GM21515 (cell line): ENCODE measurements around the gene CUBN.

Experiments
- ATAC-seq: cut with Tn5 transposase; IDR thresholded peaks from one replicate; pipeline ENCODE4 v1.9.1; 2021; ENCODE audit not compliant: unreplicated experiment

The CUBN gene

GRCh38 chr10:16798571-16798970, 331.0 kb downstream of the CUBN start:
- ATAC-seq = no peak

DNA sequence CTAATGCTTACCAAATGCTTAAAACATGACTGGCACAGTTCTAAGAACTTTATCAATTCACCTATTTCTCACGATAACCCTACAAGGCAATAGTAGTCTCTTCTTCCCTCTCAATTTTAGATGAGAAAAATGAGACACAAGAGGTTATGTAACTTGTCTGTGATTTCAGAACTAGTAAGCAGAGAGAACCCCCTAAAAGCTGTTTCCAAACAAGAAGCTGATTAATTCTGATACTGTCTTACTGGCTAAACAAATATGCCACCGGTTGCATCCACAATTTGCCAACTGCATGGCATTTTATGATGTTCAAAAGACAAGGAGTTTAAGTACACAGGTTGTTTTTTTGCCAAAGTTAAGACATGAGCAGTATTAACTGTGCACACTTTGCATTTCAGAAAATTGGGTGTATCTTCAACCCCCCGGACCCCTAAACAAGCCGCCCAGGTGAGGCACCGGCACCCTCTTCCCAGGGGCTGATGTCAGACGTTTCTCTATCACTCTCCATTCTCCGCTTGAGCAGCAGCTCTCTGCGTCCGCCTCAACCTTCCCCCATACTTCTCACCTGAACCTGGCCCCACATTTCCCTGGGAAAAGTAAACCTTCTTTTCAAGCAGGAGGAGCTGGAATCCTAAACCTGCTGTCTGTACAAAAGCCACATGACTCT, 334.1 kb downstream of the CUBN start:
- no peak for ATAC-seq

GRCh38 chr10:16794005-16794404, 335.6 kb downstream of the CUBN start:
- ATAC-seq = no peak

DNA sequence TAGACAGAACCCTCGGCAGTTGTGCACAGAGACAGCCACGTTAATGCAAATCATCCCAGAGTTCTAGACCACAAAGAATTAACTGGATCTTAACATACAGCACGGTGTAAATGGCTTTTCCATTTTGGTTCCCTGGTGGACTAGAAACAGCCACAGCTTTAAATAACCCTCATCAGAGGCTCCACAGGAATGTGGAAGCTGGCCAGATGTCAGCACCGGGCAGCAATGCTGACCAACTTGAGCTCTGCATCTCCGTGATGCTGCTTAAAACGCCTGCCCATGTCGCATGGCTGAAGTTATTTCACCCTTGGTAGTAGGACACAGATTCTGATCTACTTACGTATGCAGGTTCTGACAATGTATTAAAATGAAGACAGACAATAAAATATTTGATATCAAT, 336.9 kb downstream of the CUBN start:
- no peak for ATAC-seq

- no peak for ATAC-seq
These were observed 339.8 kb downstream of the CUBN start for GRCh38 chr10:16789765-16790164.

- ATAC-seq = no peak
These were observed 340.4 kb downstream of the CUBN start for GRCh38 chr10:16789261-16789660.

DNA sequence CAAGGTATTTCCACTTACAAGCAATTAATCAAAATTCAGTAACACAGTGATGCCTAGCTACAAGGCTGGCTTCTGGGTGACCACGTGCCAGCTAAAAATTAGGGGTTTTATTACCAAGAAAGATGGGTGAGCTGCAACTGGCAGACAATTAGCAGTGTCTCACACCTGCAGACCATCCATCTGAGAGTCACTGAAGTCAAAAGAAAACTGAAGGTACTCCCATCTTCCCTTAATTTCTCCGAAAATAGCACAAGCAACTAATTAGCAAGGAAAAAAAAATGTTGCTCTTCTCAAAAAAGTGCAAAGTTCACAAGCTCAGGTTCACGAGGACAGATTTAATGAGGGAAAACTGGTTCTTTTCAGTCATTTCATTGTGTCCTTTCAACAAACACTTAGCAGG, 340.8 kb downstream of the CUBN start:
- no peak for ATAC-seq

GRCh38 chr10:16788125-16788524, 341.5 kb downstream of the CUBN start:
- no peak for ATAC-seq

DNA sequence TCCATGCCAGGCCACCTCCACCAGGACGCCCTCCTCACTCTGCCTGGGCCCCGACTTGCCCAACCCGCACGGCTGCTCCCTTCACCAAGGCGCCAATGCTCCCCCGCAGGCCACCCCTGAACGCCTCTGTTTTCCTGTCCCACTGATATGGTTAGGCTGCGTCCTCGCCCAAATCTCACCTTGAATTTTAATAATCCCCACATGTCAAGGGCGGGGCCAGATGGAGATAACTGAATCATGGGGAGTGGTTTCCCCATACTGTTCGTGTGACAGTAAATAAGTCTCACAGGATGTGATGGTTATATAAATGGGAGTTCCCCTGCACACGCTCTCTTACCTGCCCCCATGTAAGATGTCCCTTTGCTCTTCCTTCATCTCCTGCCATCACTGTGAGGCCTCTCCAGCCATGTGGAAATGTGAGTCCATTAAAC, 342.2 kb downstream of the CUBN start:
- no peak for ATAC-seq

DNA sequence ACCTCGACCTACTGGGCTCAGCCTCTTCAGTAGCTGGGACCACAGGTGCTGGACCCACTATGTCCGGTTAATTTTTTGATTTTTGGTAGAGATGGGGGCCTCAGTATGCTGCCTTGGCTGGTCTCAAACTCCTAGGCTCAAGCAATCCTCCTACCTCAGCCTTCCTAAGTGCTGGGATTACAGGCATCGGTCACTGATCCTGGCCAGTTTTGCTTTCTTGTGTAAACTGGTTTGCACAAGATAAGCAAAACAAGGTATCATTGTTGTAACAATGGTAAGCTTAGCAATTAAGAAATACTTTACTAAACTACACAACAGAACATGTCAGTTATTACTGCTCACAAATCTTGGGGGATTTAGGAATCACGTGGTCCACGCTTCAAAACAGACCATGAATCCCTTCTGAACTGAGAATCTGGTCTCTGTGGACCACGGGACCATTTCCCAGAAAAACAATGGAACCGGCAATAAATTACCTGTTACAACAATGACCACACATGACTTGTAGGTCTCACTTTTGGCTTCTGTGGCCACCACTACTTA, 349.2 kb downstream of the CUBN start:
- ATAC-seq = no peak

DNA sequence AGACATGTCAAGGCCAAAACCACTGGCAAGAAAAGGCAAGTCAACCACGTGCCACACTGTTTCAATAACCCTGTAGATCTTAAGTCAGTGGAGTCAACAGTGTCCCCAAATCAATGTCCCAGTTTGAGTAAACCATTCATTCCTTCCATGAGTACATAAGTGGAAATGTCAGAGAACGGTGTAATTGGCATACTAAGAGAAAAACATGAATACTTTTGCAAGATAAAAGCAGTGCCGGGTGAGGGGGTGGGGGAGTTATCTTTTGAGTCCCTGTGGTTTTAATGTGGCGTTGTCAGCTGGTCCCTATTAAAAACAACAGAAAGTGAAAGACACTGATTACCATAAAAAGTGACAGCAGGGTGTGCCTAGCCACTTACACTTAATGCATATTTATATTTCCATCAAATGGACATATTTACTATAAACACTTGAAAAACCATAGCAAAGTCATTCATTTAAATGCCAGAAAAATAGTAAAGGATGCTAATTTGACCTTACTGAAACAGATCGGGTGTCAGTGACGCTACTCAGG, 350.2 kb downstream of the CUBN start:
- peak; percentile 68 for ATAC-seq

- no peak for ATAC-seq
These were observed 351.9 kb downstream of the CUBN start for GRCh38 chr10:16777473-16778370.

DNA sequence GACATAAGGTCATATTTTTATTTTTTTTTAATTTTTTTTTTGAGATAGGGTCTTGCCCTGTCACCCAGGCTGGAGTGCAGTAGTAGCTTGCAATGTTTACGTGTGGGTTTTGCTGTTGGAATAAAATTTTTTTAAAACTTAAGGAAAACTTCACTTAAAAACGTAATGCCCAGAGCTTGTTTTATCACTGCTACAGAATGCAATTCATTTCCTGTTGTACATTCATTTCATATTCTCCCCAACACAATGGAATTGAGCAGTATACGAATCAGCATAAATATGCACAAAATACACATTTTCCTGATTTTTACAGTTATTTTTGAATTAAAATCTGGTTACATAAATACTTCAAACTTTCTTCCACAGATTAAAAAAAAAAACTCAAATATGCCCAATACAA, 352.7 kb downstream of the CUBN start:
- ATAC-seq = no peak
